Smooth muscle cell (in vitro differentiated cells): ENCODE data around the gene CD34. TPM values are rescaled to one million over a fixed set of nuclear protein-coding genes. Genes with fewer than 3 reads are reported as not detected.

Source experiments
- DNase-seq: peaks from one replicate; lab custom pipeline; 2025; ENCODE audit not compliant: unreplicated experiment; lab: John Stamatoyannopoulos, UW
- H2AFZ ChIP-seq: fragments of 200-600 bp; sonication (generic); 2 replicates; pipeline ENCODE4 v1.6.0; 2016; ENCODE audit warnings: antibody characterized with exemption, low read depth, mild to moderate bottlenecking
- H3F3A ChIP-seq: fragments of 200-600 bp; sonication (generic); 2 replicates; pipeline ENCODE4 v1.6.0; 2017; ENCODE audit warnings: antibody characterized with exemption, low read depth
- H3K27ac ChIP-seq: fragments of 200-600 bp; sonication (generic); 2 replicates; pipeline ENCODE4 v1.5.1; 2016; ENCODE audit warnings: low read depth, mild to moderate bottlenecking
- H3K27me3 ChIP-seq: fragments of 200-600 bp; sonication (generic); 2 replicates; pipeline ENCODE4 v1.6.1; 2016; ENCODE audit warnings: low read depth, mild to moderate bottlenecking
- H3K36me3 ChIP-seq: fragments of 200-600 bp; sonication (generic); 2 replicates; pipeline ENCODE4 v1.5.1; 2016; ENCODE audit warnings: low read depth
- H3K4me1 ChIP-seq: fragments of 200-600 bp; sonication (generic); 2 replicates; pipeline ENCODE4 v1.5.1; 2016; ENCODE audit warnings: low read depth
- H3K4me2 ChIP-seq: fragments of 200-600 bp; sonication (generic); 2 replicates; pipeline ENCODE4 v1.6.0; 2016; ENCODE audit warnings: mild to moderate bottlenecking
- H3K4me3 ChIP-seq: fragments of 200-600 bp; sonication (generic); 2 replicates; pipeline ENCODE4 v1.5.1; 2016; ENCODE audit warnings: mild to moderate bottlenecking
- H3K79me2 ChIP-seq: fragments of 200-600 bp; sonication (generic); 2 replicates; pipeline ENCODE4 v1.6.0; 2016; ENCODE audit warnings: low read depth, mild to moderate bottlenecking
- H3K9ac ChIP-seq: fragments of 200-600 bp; sonication (generic); 2 replicates; pipeline ENCODE4 v1.6.0; 2016; ENCODE audit warnings: low read depth
- H3K9me3 ChIP-seq: fragments of 200-600 bp; sonication (generic); replicated peaks from 2 replicates; pipeline ENCODE4 v1.5.1; 2016; ENCODE audit warnings: low read depth
- H4K20me1 ChIP-seq: fragments of 200-600 bp; sonication (generic); 2 replicates; pipeline ENCODE4 v1.6.0; 2016; ENCODE audit warnings: low read depth
- CTCF ChIP-seq: fragments of 200-600 bp; sonication (generic); IDR thresholded peaks from 2 replicates; pipeline ENCODE4 v1.5.1; 2017; ENCODE audit warnings: borderline replicate concordance, mild to moderate bottlenecking, antibody characterized with exemption; ENCODE audit not compliant: insufficient read depth, poor library complexity, severe bottlenecking
- WGBS: methylation state at CpG from one replicate; pipeline ENCODE4 v1.1.7; 2016; ENCODE audit warnings: low lambda C conversion rate; 5-methylcytosine and 5-hydroxymethylcytosine counted together
- polyA plus RNA-seq: library from polyadenylated mRNA; unstranded; fragments of >200 nt; fragmentation: Nextera tagmentation; extraction: Ambion mirVana; gene quantifications from 2 replicates; pipeline ENCODE4 v1.2.1, GENCODE V29; 2016
- total RNA-seq: library from RNA; depleted of rRNA; stranded (reverse); fragments of >200 nt; gene quantifications from 2 replicates; pipeline ENCODE4 v1.2.3, GENCODE V29; 2014

The CD34 gene
- total and polyA plus RNA-seq, 2 experiments from 2014 or later: not detected

- H3K27ac ChIP-seq: no peak overlapping the region
- H4K20me1 ChIP-seq: no peaks in the 10 kb centered on the region
- H3K27me3 ChIP-seq: peaks cover 16% of the 10 kb centered on the region
- no peaks in the 10 kb centered on the region for H3K79me2 ChIP-seq
- no peaks in the 10 kb centered on the region for H3K4me1 ChIP-seq
- H3K36me3 ChIP-seq: no peaks in the 10 kb centered on the region
- H3K9ac ChIP-seq: no peak overlapping the region
- no peaks in the 10 kb centered on the region for H3K9me3 ChIP-seq
- no peaks in the 10 kb centered on the region for H3F3A ChIP-seq
- H3K4me2 ChIP-seq: no peak overlapping the region
- WGBS: 71% methylated on average over 7 of the region's 7 CpGs
- no peak for TF ChIP-seq CTCF
- H3K4me3 ChIP-seq: no peak overlapping the region
- DNase-seq: no peak
- H2AFZ ChIP-seq: no peak overlapping the region
These were observed 30.7 kb upstream of the CD34 start for GRCh38 chr1:207941665-207942064.

- DNase-seq: no peak
These were observed 27.1 kb upstream of the CD34 start for GRCh38 chr1:207938016-207938415.

GRCh38 chr1:207937204-207937603 lies 26.3 kb upstream of the CD34 start:
- Histone ChIP-seq H3K9me3 (no peaks in the 10 kb centered on the region), H3K27ac (no peak overlapping the region), H3K79me2 (no peaks in the 10 kb centered on the region), H3F3A (no peaks in the 10 kb centered on the region), H3K4me1 (no peaks in the 10 kb centered on the region), H3K27me3 (peaks cover 16% of the 10 kb centered on the region), H3K4me2 (no peak overlapping the region), H4K20me1 (no peaks in the 10 kb centered on the region), H3K9ac (no peak overlapping the region), H2AFZ (no peak overlapping the region), H3K4me3 (no peak overlapping the region), H3K36me3 (no peaks in the 10 kb centered on the region)
- WGBS: 91% methylated on average over 3 of the region's 3 CpGs
- TF ChIP-seq CTCF: no peak
- DNase-seq: no peak

More at GRCh38 chr1:207938016-207938415, 27.1 kb upstream of the CD34 start:
- Histone ChIP-seq H3K36me3 (no peaks in the 10 kb centered on the region), H3K4me3 (no peak overlapping the region), H3K27me3 (peaks cover 16% of the 10 kb centered on the region), H4K20me1 (no peaks in the 10 kb centered on the region), H3F3A (no peaks in the 10 kb centered on the region), H3K4me1 (no peaks in the 10 kb centered on the region), H3K9me3 (no peaks in the 10 kb centered on the region), H3K9ac (no peak overlapping the region), H3K4me2 (no peak overlapping the region), H3K79me2 (no peaks in the 10 kb centered on the region), H3K27ac (no peak overlapping the region), H2AFZ (no peak overlapping the region)
- no peak for TF ChIP-seq CTCF
- 81% methylated on average over 10 of the region's 10 CpGs for WGBS

GRCh38 chr1:207935166-207935583 lies 24.2 kb upstream of the CD34 start:
- no peaks in the 10 kb centered on the region for H3F3A ChIP-seq
- no peaks in the 10 kb centered on the region for H3K9me3 ChIP-seq
- peaks cover 9% of the 10 kb centered on the region for H3K27me3 ChIP-seq
- no peak overlapping the region for H3K9ac ChIP-seq
- no peak overlapping the region for H3K27ac ChIP-seq
- no peaks in the 10 kb centered on the region for H3K4me1 ChIP-seq
- H3K4me2 ChIP-seq: no peak overlapping the region
- TF ChIP-seq CTCF: no peak
- H3K79me2 ChIP-seq: no peaks in the 10 kb centered on the region
- H3K4me3 ChIP-seq: no peak overlapping the region
- no peaks in the 10 kb centered on the region for H4K20me1 ChIP-seq
- no peaks in the 10 kb centered on the region for H3K36me3 ChIP-seq
- no peak for DNase-seq
- WGBS: 90% methylated on average over 1 of the region's 1 CpG
- H2AFZ ChIP-seq: no peak overlapping the region
